Neural cell (in vitro differentiated cells): ENCODE data around the gene FAM117A. TPM values are rescaled to one million over a fixed set of nuclear protein-coding genes. Genes with fewer than 3 reads are reported as not detected.

Source experiments
- H2AFZ ChIP-seq: fragments of 200-600, 300-800 bp; sonication (generic), shearing (Covaris generic); 2 replicates; pipeline ENCODE4 v1.6.0; 2014; ENCODE audit warnings: low read depth, mild to moderate bottlenecking, antibody characterized with exemption, low read length, moderate library complexity
- H3F3A ChIP-seq: fragments of 200-600 bp; shearing (Covaris generic); 2 replicates; pipeline ENCODE4 v1.6.1; 2016; ENCODE audit warnings: mild to moderate bottlenecking, moderate library complexity, mixed read lengths, antibody characterized with exemption, low read length; ENCODE audit not compliant: insufficient read depth, poor library complexity, severe bottlenecking
- H3K27ac ChIP-seq: fragments of 200-600, 300-800 bp; sonication (generic), shearing (Covaris generic); 2 replicates; pipeline ENCODE4 v1.5.1; 2014; ENCODE audit warnings: mild to moderate bottlenecking, low read length, moderate library complexity
- H3K27me3 ChIP-seq: fragments of 300-800, 200-600 bp; sonication (generic), shearing (Covaris generic); 2 replicates; pipeline ENCODE4 v1.6.0; 2014; ENCODE audit warnings: mild to moderate bottlenecking, low read depth, low read length, moderate library complexity; ENCODE audit not compliant: insufficient read depth
- H3K36me3 ChIP-seq: fragments of 300-800, 200-600 bp; sonication (generic), shearing (Covaris generic); 2 replicates; pipeline ENCODE4 v1.5.1; 2014; ENCODE audit warnings: mild to moderate bottlenecking, antibody characterized with exemption, low read length, moderate library complexity; ENCODE audit not compliant: insufficient read depth
- H3K4me2 ChIP-seq: fragments of 300-800, 200-600 bp; sonication (generic), shearing (Covaris generic); 2 replicates; pipeline ENCODE4 v1.6.0; 2014; ENCODE audit warnings: mild to moderate bottlenecking, low read length
- H3K4me3 ChIP-seq: fragments of 300-800, 200-600 bp; sonication (generic), shearing (Covaris generic); 2 replicates; pipeline ENCODE4 v1.5.1; 2014; ENCODE audit warnings: mild to moderate bottlenecking, low read length, moderate library complexity
- H3K79me2 ChIP-seq: fragments of 200-600 bp; shearing (Covaris generic); replicated peaks from 2 replicates; pipeline ENCODE4 v1.6.0; 2014; ENCODE audit warnings: mild to moderate bottlenecking, low read length, moderate library complexity; ENCODE audit not compliant: insufficient read depth
- H3K9ac ChIP-seq: fragments of 300-800, 200-600 bp; sonication (generic), shearing (Covaris generic); 2 replicates; pipeline ENCODE4 v1.6.1; 2016; ENCODE audit warnings: mild to moderate bottlenecking, low read length, mixed read lengths
- H3K9me2 ChIP-seq: fragments of 200-600 bp; shearing (Covaris generic); 2 replicates; pipeline ENCODE4 v1.6.1; 2016; ENCODE audit warnings: mild to moderate bottlenecking, low read length, mixed read lengths; ENCODE audit not compliant: insufficient read depth
- H3K9me3 ChIP-seq: fragments of 200-600, 300-800 bp; sonication (generic), shearing (Covaris generic); 2 replicates; pipeline ENCODE4 v1.6.1; 2016; ENCODE audit warnings: mild to moderate bottlenecking, mixed run types, low read length, moderate library complexity, mixed read lengths
- H4K20me1 ChIP-seq: fragments of 200-600 bp; shearing (Covaris generic); 2 replicates; pipeline ENCODE4 v1.6.1; 2016; ENCODE audit warnings: mild to moderate bottlenecking, mixed run types; ENCODE audit not compliant: insufficient read depth
- CTCF ChIP-seq: fragments of 450-650 bp; IDR thresholded peaks from 2 replicates; pipeline ENCODE4 v1.5.1; 2014; ENCODE audit warnings: antibody characterized with exemption, mild to moderate bottlenecking, moderate library complexity; ENCODE audit not compliant: poor library complexity, severe bottlenecking
- EP300 ChIP-seq: fragments of 450-650 bp; conservative IDR thresholded peaks from 2 replicates; pipeline ENCODE4 v1.6.1; 2014; ENCODE audit warnings: antibody characterized with exemption, mild to moderate bottlenecking, moderate library complexity; ENCODE audit not compliant: poor library complexity, severe bottlenecking
- EZH2 ChIP-seq: fragments of 200-600, 300-800 bp; shearing (Covaris generic), sonication (generic); IDR thresholded peaks from 2 replicates; pipeline ENCODE4 v1.6.1; 2014; ENCODE audit warnings: antibody characterized with exemption, low read length, borderline replicate concordance, mild to moderate bottlenecking; ENCODE audit not compliant: insufficient read depth, poor library complexity, severe bottlenecking
- MXI1 ChIP-seq: fragments of 450-650 bp; conservative IDR thresholded peaks from 2 replicates; pipeline ENCODE4 v1.6.1; 2014; ENCODE audit warnings: antibody characterized with exemption, mild to moderate bottlenecking; ENCODE audit not compliant: poor library complexity, severe bottlenecking
- POLR2AphosphoS5 ChIP-seq: IDR thresholded peaks from 2 replicates; pipeline ENCODE4 v1.6.1; 2012
- RAD21 ChIP-seq: fragments of 450-650 bp; conservative IDR thresholded peaks from 2 replicates; pipeline ENCODE4 v1.6.1; 2014; ENCODE audit warnings: antibody characterized with exemption, mild to moderate bottlenecking, moderate library complexity
- REST ChIP-seq: IDR thresholded peaks from 2 replicates; pipeline ENCODE4 v1.6.1; 2012; ENCODE audit warnings: borderline replicate concordance
- SMC3 ChIP-seq: fragments of 450-650 bp; conservative IDR thresholded peaks from 2 replicates; pipeline ENCODE4 v1.6.1; 2014; ENCODE audit warnings: antibody characterized with exemption, mild to moderate bottlenecking, moderate library complexity; ENCODE audit not compliant: poor library complexity
- TAF1 ChIP-seq: IDR thresholded peaks from 2 replicates; pipeline ENCODE4 v1.6.1; 2012; ENCODE audit warnings: low read depth
- polyA plus RNA-seq: library from polyadenylated mRNA; depleted of rRNA; stranded (reverse); fragments of >200 nt; gene quantifications from 2 replicates; pipeline ENCODE4 v1.2.3, GENCODE V29; 2014

Gene FAM117A
- polyA plus RNA-seq, 1 donor from 2014 or later: 3.7 TPM

- no peaks in the 10 kb centered on the region for H4K20me1 ChIP-seq
- no peaks in the 10 kb centered on the region for H3K79me2 ChIP-seq
- H3F3A ChIP-seq: no peaks in the 10 kb centered on the region
- no peak overlapping the region for H3K4me2 ChIP-seq
- H3K9ac ChIP-seq: no peak overlapping the region
- no peak overlapping the region for H2AFZ ChIP-seq
- H3K4me3 ChIP-seq: no peak overlapping the region
- H3K9me2 ChIP-seq: no peaks in the 10 kb centered on the region
- no peak overlapping the region for H3K27ac ChIP-seq
- peaks cover 6% of the 10 kb centered on the region for H3K36me3 ChIP-seq
- TF ChIP-seq EP300 (no peak), TAF1 (no peak), POLR2AphosphoS5 (no peak)
- H3K9me3 ChIP-seq: no peaks in the 10 kb centered on the region
- no peaks in the 10 kb centered on the region for H3K27me3 ChIP-seq
These were observed 63.0 kb downstream of the FAM117A start for GRCh38 chr17:49700960-49701359.

GRCh38 chr17:49699966-49700575, 63.9 kb downstream of the FAM117A start:
- Histone ChIP-seq H3K27ac (no peak overlapping the region), H2AFZ (no peak overlapping the region), H3F3A (no peaks in the 10 kb centered on the region), H3K9me3 (no peaks in the 10 kb centered on the region), H3K27me3 (no peaks in the 10 kb centered on the region), H4K20me1 (no peaks in the 10 kb centered on the region), H3K36me3 (peaks cover 6% of the 10 kb centered on the region), H3K4me2 (no peak overlapping the region), H3K9me2 (no peaks in the 10 kb centered on the region), H3K79me2 (no peaks in the 10 kb centered on the region), H3K4me3 (no peak overlapping the region), H3K9ac (no peak overlapping the region)
- no peak for TF ChIP-seq TAF1
- TF ChIP-seq CTCF: no peak
- TF ChIP-seq EZH2: no peak
- TF ChIP-seq EP300: no peak
- no peak for TF ChIP-seq REST
- no peak for TF ChIP-seq POLR2AphosphoS5
- no peak for TF ChIP-seq SMC3
- no peak for TF ChIP-seq MXI1
- no peak for TF ChIP-seq RAD21

- H3K9ac ChIP-seq: no peak overlapping the region
- no peaks in the 10 kb centered on the region for H3K27me3 ChIP-seq
- H4K20me1 ChIP-seq: no peaks in the 10 kb centered on the region
- no peaks in the 10 kb centered on the region for H3K9me3 ChIP-seq
- TF ChIP-seq EP300: no peak
- no peak for TF ChIP-seq REST
- no peak for TF ChIP-seq CTCF
- TF ChIP-seq MXI1: no peak
- TF ChIP-seq EZH2: no peak
- TF ChIP-seq RAD21: no peak
- no peak for TF ChIP-seq TAF1
- TF ChIP-seq POLR2AphosphoS5: no peak
- TF ChIP-seq SMC3: no peak
- H3K4me3 ChIP-seq: no peak overlapping the region
- H2AFZ ChIP-seq: no peak overlapping the region
- H3K79me2 ChIP-seq: no peaks in the 10 kb centered on the region
- no peaks in the 10 kb centered on the region for H3K9me2 ChIP-seq
- no peaks in the 10 kb centered on the region for H3F3A ChIP-seq
- no peak overlapping the region for H3K27ac ChIP-seq
- H3K4me2 ChIP-seq: no peak overlapping the region
- no peaks in the 10 kb centered on the region for H3K36me3 ChIP-seq
These were observed 65.9 kb downstream of the FAM117A start for GRCh38 chr17:49698005-49698404.
